PC-9 (cell line): ENCODE results near the gene RNF5.

ENCODE experiments used
- CTCF ChIP-seq: fragments of 200-600 bp; sonication (generic); conservative IDR thresholded peaks from 2 replicates; pipeline ENCODE4 v1.6.1; 2017; ENCODE audit warnings: mixed run types, antibody characterized with exemption, mild to moderate bottlenecking, moderate library complexity
- EZH2 ChIP-seq: fragments of 200-600 bp; sonication (generic); IDR thresholded peaks from 2 replicates; pipeline ENCODE4 v1.8.0; 2017; ENCODE audit warnings: antibody characterized with exemption, low read depth

DNA sequence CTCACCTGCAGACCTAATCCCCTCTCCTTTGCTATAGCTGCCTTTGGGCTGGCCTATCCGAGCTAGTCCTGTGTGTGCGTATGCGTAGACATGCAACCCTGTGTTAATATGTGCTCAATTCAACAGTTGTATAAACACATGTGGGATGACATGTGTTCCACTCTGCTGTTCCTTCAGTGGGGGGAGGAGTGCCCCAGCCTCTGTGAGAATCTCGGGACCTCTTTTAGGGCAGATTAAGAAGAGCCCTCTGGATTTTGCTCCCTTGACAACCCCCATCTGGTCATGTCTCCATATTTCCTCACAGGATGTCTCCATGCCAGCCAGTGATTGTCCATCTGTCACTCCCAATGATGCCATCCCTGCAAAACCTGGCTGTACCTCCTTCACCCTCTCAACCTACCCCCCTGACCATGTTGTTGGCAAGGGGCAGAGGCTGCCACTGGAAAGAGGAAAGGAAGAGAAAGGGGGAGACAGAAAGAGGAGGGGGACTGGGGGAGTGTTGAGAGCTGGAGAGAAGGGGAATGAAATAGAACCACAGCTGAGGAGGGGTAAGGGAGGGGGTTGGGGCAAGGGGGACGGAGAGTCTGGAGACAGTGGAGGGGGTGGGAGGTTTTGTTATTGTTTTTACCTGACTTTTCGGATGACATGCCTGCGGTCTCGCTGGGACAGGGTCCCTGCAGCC, 26.9 kb upstream of the RNF5 start:
- no peak for TF ChIP-seq CTCF
- no peak for TF ChIP-seq EZH2
